ENCODE results near the gene CFAP251. TPM values are rescaled to one million over a fixed set of nuclear protein-coding genes. Genes with fewer than 3 reads are reported as not detected.
"Not testable (repeated sequence)": the region's sequence is repeated elsewhere in the genome, so short reads cannot be mapped to it uniquely, and the experiment has no call there.

The CFAP251 gene
- total RNA-seq, 2 experiments from 2014 or later: 0.59 to 0.65 TPM

DNA sequence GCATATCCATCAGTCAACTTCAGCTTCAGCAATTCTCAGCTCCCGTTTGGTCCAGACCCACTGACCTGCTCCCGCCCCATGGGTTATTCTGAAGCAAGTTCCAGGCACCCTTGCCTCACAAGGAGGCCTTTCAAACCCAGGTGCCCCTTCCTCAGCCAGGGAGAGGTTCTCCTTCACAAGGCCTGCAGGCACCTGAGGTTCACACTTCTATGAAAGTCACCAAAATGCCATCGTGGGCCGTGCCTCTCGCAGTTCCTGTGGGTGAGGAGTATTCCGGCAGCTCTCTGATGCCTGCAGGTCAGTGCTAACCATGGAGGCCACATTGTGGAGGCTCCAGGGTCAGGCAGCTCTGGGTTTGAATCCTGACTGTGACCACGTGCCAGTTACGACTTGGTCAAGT is 63.1 kb downstream of the CFAP251 start:
- Mint-ChIP-seq H3K27me3 (no peaks in the 10 kb centered on the region), H3K27ac (no peak overlapping the region), H3K36me3 (ENCODE audit: low read depth) (no peaks in the 10 kb centered on the region), H3K4me1 (peaks cover 12% of the 10 kb centered on the region), H3K9me3 (ENCODE audit: low read depth) (no peaks in the 10 kb centered on the region), H3K4me3 (no peak overlapping the region)
- ChIA-PET CTCF (no interaction called here), POLR2A (interaction anchor here (0.6 kb wide), 1 partner anchor 9 kb away, joined by 4 read pairs; no protein-coding TSS in a partner anchor)
- ATAC-seq: no peak
- no peak for DNase-seq
- intact Hi-C loops (cut with DNase I, micrococcal nuclease): no loop called here

DNA sequence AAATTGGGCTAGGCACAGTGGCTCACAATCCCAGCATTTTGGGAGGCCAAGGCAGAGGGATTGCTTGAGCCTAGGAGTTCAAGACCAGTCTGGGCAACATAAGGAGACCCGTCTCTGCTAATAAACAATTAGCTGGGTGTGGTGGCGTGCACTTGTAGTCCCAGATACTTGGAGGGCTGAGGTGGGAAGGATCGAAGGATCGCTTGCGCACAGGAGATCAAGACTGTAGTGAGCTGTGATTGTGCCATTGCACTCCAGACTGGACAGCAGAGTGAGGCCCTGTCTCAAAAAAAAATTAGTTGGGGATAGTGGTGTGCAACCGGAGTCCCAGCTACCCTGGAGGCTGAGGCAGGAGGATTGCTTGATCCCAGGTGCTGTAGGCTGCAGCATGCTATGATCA is 64.6 kb downstream of the CFAP251 start:
- no peak for DNase-seq
- intact Hi-C loops (cut with DNase I, micrococcal nuclease): no loop called here
- CTCF ChIA-PET: interaction anchor here (0.6 to 1.0 kb wide), 2 partner anchors 45 to 372 kb away, joined by 3 read pairs; no protein-coding TSS in a partner anchor

DNA sequence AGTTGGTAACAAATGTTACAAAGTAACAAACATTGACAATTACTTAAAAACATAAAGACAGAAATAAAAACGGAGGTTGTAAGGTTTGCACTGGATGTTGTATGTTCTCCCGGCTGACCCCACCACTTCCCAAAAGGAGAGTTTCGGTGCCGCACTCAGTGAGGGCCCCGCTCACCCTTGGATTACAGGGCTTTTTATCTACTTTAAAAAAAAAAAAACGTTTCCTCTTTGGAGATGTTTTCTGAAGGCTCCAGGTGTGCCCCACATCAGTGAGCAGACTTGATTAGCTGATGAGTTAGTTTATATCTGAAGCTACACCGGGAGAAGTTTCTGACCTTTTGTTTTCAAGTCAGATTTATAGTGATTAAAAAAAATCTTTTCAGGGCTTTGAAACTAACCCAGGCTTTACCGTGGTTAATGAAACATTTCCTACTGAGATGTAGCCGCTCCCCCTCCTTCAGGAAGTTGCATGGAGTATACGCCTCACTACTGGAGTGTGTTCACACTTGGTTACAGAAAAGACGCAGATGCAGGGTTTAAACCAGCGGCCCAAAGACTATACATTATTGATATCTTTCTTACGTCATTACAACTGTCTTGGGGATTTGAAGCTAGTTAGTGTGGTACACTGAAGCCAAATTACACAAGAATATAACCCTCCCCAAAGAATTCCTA is 65.3 kb downstream of the CFAP251 start:
- no peak for DNase-seq
- Mint-ChIP-seq H3K9me3 (ENCODE audit: low read depth) (no peaks in the 10 kb centered on the region), H3K27me3 (no peaks in the 10 kb centered on the region), H3K36me3 (ENCODE audit: low read depth) (no peaks in the 10 kb centered on the region), H3K27ac (no peak overlapping the region), H3K4me1 (peaks cover 12% of the 10 kb centered on the region), H3K4me3 (no peak overlapping the region)
- ChIA-PET POLR2A (no interaction called here), CTCF (interaction anchor here (0.6 to 1.2 kb wide), 5 partner anchors 22 to 371 kb away, joined by 3 read pairs; partner anchors contain the start of gene CFAP251)
- intact Hi-C loops (cut with DNase I, micrococcal nuclease): no loop called here
- no peak for ATAC-seq

More for the DNA sequence above, 64.6 kb downstream of the CFAP251 start:
- no peaks in the 10 kb centered on the region for H3K9me3 Mint-ChIP-seq (ENCODE audit: low read depth)
- no peak overlapping the region for H3K4me3 Mint-ChIP-seq
- no peak overlapping the region for H3K27ac Mint-ChIP-seq
- no peak for ATAC-seq
- H3K27me3 Mint-ChIP-seq: no peaks in the 10 kb centered on the region
- peaks cover 12% of the 10 kb centered on the region for H3K4me1 Mint-ChIP-seq
- H3K36me3 Mint-ChIP-seq (ENCODE audit: low read depth): no peaks in the 10 kb centered on the region
- POLR2A ChIA-PET: no interaction called here

DNA sequence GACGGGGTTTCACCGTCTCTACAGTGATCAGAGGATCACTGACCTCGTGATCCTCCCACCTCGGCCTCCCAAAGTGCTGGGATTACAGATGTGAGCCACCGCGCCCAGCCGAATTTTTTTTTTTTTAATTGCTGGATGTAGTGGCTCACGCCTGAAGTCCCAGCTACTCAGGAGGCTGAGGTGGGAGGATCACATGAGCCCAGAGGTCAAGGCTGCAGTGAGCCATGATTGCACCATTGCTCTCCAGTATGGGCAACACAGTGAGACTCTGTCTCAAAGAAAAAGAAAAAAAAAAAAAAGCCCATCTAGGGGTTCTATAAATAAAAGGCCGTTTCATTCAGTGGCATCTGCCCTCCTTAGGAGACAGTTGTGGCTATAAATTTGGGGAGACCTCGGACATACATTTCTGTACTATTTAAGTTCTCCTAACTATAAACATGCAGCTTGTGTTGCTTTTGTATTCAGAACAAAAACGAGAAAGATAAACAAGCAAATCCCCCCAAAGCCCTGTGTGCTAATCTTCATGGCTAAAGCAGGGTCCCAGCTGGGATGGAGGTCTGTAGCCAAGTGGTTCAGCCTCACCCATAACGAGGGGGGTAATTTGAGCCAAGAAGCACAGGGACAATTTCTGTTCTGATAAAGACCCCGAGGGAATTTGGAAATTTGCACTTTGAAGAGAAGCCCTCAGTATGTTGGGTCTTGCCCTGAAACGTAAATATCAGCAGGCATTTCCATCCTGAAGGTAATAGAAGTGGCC is 68.3 kb downstream of the CFAP251 start:
- H3K27me3 Mint-ChIP-seq: no peaks in the 10 kb centered on the region
- no peak overlapping the region for H3K4me3 Mint-ChIP-seq
- H3K27ac Mint-ChIP-seq: no peak overlapping the region
- H3K9me3 Mint-ChIP-seq (ENCODE audit: low read depth): no peaks in the 10 kb centered on the region
- no peaks in the 10 kb centered on the region for H3K36me3 Mint-ChIP-seq (ENCODE audit: low read depth)
- POLR2A ChIA-PET: no interaction called here
- CTCF ChIA-PET: interaction anchor here (0.7 kb wide), 1 partner anchor 68 kb away, joined by 4 read pairs; no protein-coding TSS in a partner anchor
- intact Hi-C loops (cut with DNase I, micrococcal nuclease): no loop called here
- DNase-seq (no peak), ATAC-seq (no peak)
- H3K4me1 Mint-ChIP-seq: peaks cover 19% of the 10 kb centered on the region

DNA sequence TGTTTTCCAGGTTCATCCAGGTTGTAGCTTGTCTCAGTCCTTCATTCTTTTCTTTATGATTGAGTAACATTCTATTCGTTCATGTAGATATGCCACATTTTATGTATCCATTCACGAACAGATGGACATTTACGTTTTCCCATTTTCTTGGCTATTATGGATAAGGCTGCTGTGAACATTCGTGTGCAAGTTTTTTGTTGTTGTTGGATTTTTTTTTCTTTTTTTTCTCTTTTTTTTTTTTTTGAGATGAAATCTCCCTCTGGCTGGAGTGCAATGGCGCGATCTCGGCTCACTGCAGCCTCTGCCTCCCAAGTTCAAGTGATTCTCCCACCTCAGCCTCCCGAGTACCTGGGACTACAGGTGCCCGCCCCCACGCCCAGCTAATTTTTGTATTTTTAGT is 70.1 kb downstream of the CFAP251 start:
- H3K4me3 Mint-ChIP-seq; POLR2A ChIA-PET; H3K36me3 Mint-ChIP-seq (ENCODE audit: low read depth); intact Hi-C loops (cut with DNase I, micrococcal nuclease); H3K27ac Mint-ChIP-seq; H3K27me3 Mint-ChIP-seq; ATAC-seq; DNase-seq; H3K9me3 Mint-ChIP-seq (ENCODE audit: low read depth): not testable (repeated sequence)
- CTCF ChIA-PET: interaction anchor here (0.5 kb wide), 1 partner anchor 68 kb away, joined by 3 read pairs; no protein-coding TSS in a partner anchor
- peaks cover 27% of the 10 kb centered on the region for H3K4me1 Mint-ChIP-seq

DNA sequence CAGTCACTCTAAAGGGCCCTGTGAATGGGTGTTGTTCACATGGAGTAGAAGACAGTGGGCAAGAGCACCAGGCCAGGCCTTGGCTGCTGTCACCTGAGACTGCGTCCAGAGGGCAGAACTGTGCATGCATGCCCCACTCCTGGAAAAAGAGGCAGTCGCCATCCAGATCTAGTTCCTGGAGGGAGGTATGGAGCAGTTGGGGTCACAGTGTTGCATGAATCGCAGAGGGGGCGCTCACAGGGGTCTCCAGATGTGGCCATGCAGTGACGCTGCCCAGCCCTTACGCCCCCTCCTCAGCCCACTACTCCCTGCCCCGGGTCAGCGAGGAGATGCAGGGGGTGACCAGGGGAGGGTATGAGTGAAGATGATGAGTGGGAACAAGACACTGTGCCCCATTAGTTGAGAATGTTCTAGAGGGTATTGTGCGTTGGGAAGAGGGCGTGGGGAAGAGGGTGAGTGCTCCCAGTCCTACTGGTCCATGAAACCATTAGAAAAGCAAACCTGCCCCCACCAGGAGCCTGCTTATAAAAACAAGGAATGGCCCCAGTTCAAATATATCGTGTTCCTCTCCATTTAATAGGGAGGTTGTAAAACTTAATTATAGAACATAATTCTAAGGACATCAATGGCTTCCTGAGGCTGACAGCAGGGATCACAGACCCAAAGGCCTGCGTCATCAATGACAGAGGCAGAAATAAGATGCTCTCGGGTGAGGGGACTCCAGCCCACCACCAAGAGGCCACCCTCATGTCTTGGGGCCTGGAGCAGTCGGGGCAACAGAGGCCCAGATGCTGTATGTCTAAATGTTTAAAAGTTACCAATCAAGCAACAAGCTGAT is 71.1 kb downstream of the CFAP251 start:
- no peaks in the 10 kb centered on the region for H3K27me3 Mint-ChIP-seq
- H3K4me3 Mint-ChIP-seq: no peak overlapping the region
- POLR2A ChIA-PET: no interaction called here
- H3K9me3 Mint-ChIP-seq (ENCODE audit: low read depth): no peaks in the 10 kb centered on the region
- peaks cover 21% of the 10 kb centered on the region for H3K4me1 Mint-ChIP-seq
- CTCF ChIA-PET: no interaction called here
- no peak overlapping the region for H3K27ac Mint-ChIP-seq
- H3K36me3 Mint-ChIP-seq (ENCODE audit: low read depth): no peaks in the 10 kb centered on the region
- intact Hi-C loops (cut with DNase I, micrococcal nuclease): no loop called here
- ATAC-seq (no peak), DNase-seq (no peak)

DNA sequence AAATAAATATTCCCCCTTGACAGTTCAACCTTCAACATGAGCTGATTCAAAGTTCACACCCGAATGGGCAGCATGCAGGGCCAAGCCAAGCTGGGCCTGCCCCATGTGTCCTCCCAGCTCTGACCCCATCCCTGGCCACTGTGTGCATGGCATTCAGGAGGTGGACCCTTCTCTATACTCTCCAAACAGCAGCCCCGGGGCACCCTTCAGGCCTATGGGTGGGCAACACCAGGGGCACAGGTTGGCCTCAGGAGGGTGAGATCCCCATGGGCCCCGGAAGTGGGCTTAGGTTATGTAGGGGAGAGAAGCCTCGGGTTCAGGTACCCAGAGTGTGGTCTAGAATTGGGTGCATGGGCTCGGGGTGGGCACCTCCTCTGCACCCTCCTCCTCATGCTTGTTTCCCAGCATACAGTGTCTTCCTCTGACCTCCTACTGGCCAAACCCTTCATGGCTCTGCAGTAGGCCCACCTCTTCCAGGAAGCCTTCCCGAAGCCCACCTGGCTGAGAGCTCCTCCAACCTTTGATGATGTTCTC is 71.8 kb downstream of the CFAP251 start:
- Mint-ChIP-seq H3K4me1 (peaks cover 21% of the 10 kb centered on the region), H3K9me3 (ENCODE audit: low read depth) (no peaks in the 10 kb centered on the region), H3K4me3 (no peak overlapping the region), H3K36me3 (ENCODE audit: low read depth) (no peaks in the 10 kb centered on the region), H3K27ac (no peak overlapping the region), H3K27me3 (no peaks in the 10 kb centered on the region)
- DNase-seq (no peak), ATAC-seq (no peak)
- POLR2A ChIA-PET: no interaction called here
- CTCF ChIA-PET: interaction anchor here (2.3 kb wide), 1 partner anchor 195 kb away, joined by 6 read pairs; no protein-coding TSS in a partner anchor
- intact Hi-C loops (cut with DNase I, micrococcal nuclease): no loop called here

DNA sequence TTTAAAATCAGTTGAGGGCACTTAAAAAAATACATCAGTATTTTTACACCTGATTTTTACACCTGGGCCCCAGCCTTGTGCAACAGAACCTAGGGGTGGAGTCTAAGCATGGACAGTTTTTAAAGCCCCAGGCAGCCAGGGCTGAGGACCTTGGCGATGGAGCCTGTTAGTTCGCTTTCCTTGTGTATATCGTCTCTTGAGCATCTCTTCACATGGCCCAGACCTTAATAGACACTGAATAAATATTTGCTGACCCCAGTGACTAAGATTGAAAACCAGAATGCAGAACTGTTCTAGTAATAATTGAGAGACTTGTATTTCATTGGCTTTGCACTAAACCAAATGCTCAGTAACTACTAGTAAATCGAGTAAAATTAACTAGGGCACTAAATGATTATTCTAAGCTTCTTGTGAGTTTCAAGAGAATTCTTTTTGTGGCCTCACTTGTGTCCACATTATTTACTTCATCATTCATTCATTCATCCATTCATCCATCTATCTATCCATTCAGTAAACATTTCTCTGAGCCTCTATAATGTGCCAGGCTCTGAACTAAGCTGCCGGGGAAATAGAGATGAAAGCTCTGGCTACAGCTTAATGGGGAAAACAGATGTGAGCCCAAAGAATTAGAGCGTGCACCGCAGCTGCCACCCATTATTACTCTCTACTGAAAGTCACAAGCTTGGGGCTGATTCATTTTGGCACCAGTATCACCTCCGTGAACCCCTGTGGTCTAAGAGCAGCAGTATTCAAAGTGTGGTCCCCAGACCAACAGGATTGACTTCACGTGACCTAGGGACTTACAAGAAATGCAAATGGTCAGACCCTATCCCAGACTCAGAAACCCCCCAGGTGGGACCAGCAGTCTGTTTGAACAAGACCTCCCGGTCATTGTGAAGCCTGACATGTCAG is 72.6 kb downstream of the CFAP251 start:
- H3K4me3 Mint-ChIP-seq: no peak overlapping the region
- ATAC-seq (peak; percentile 53), DNase-seq (peak; percentile 63)
- CTCF ChIA-PET: interaction anchor here (0.9 to 2.3 kb wide), 11 partner anchors 10 to 235 kb away, joined by 3 to 14 read pairs (median 5); partner anchors contain the start of genes CFAP251 and DIABLO
- H3K9me3 Mint-ChIP-seq (ENCODE audit: low read depth): no peaks in the 10 kb centered on the region
- POLR2A ChIA-PET: interaction anchor here (0.5 to 1.4 kb wide), 4 partner anchors 10 to 117 kb away, joined by 3 to 5 read pairs (median 4); no protein-coding TSS in a partner anchor
- intact Hi-C loops (cut with DNase I, micrococcal nuclease): no loop called here
- peaks cover 21% of the 10 kb centered on the region for H3K4me1 Mint-ChIP-seq
- no peaks in the 10 kb centered on the region for H3K36me3 Mint-ChIP-seq (ENCODE audit: low read depth)
- H3K27me3 Mint-ChIP-seq: no peaks in the 10 kb centered on the region
- H3K27ac Mint-ChIP-seq: peak overlapping the region; percentile 37

DNA sequence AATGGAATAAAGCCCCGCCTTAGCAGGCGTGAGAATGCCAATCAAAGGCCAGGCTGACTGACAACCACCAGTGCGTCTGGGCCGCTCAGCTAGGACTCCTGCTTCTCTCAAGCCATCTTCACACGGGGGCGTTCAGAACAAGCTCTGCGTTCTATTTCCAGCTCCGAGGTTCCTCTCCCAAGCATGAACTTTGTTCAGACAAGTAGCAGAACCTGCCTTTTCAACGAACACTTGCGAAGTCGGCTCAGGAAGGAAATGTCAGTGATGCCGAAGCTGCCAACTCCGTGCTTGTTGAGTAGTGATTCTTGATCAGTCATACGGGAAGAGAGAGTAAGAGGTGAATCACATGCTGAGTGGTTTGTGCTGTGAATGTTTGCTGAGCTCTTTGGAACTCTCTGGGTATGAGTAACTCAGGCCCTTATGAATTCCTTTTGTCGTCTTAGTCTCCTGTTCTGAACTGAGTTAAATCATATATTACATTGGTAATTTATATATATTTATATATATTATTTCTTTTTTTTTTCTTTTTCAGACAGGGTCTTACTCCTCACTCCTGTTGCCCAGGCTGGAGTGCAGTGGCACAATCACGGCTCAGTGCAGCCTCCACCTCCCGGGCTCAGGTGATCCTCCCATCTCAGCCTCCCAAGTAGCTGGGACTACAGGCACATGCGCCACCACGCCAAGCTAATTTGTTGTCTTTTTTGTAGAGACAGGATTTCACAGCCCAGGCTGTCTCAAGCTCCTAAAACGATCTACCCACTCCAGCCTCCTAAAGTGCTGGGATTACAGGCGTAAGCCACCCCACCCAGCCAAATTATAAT is 73.9 kb downstream of the CFAP251 start:
- no peaks in the 10 kb centered on the region for H3K36me3 Mint-ChIP-seq (ENCODE audit: low read depth)
- ATAC-seq (peak; percentile 100), DNase-seq (peak; percentile 84)
- ChIA-PET CTCF (interaction anchor here (0.6 to 2.3 kb wide), 17 partner anchors 11 to 234 kb away, joined by 3 to 14 read pairs (median 3); partner anchors contain the start of genes CFAP251, DIABLO and LRRC43), POLR2A (interaction anchor here (0.6 to 1.6 kb wide), 8 partner anchors 12 to 1791 kb away, joined by 3 to 5 read pairs (median 4); partner anchors contain the start of genes CFAP251 and RPLP0)
- intact Hi-C loops (cut with DNase I, micrococcal nuclease): loop anchor here (1.0 to 2.0 kb wide), 4 partner anchors 31 to 117 kb away; partner anchors contain the start of gene CFAP251 (in 2 of the 2)
- no peaks in the 10 kb centered on the region for H3K9me3 Mint-ChIP-seq (ENCODE audit: low read depth)
- H3K4me3 Mint-ChIP-seq: peak overlapping the region; percentile 30
- H3K4me1 Mint-ChIP-seq: peaks cover 23% of the 10 kb centered on the region
- peak overlapping the region; percentile 83 for H3K27ac Mint-ChIP-seq
- peaks cover 5% of the 10 kb centered on the region for H3K27me3 Mint-ChIP-seq
